HG03175 (cell line): Measurements from ENCODE around the gene GPC5.

ENCODE experiments used
- ATAC-seq: cut with Tn5 transposase; IDR thresholded peaks from one replicate; pipeline ENCODE4 v1.9.1; 2021; ENCODE audit warnings: mild to moderate bottlenecking, moderate library complexity; ENCODE audit not compliant: unreplicated experiment

GPC5 gene

GRCh38 chr13:91586609-91587008 is 188.2 kb downstream of the GPC5 start:
- ATAC-seq, result no peak

GRCh38 chr13:91588541-91588940 is 190.1 kb downstream of the GPC5 start:
- no peak for ATAC-seq

GRCh38 chr13:91592056-91593014 is 193.9 kb downstream of the GPC5 start:
- no peak for ATAC-seq

DNA sequence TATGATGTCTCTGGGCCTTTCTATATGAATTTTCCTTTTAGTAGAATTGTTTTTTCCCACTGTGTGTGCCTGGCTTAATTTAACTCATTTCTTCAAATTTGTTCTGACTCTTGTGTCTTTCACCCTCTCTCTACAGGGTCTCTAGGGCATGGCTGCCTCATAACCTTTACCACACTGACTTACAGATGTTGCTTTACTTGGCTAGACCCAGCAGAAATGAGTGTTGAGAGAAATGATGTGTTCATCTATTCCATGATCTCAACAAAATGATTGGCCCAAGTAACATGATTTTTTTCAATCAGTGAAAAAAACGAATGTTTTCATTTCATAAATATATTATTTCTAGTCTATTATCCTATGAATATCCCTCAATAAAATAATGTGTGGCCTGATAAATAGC is 195.0 kb downstream of the GPC5 start:
- ATAC-seq, result no peak

GRCh38 chr13:91594061-91594460 is 195.6 kb downstream of the GPC5 start:
- ATAC-seq, result no peak

DNA sequence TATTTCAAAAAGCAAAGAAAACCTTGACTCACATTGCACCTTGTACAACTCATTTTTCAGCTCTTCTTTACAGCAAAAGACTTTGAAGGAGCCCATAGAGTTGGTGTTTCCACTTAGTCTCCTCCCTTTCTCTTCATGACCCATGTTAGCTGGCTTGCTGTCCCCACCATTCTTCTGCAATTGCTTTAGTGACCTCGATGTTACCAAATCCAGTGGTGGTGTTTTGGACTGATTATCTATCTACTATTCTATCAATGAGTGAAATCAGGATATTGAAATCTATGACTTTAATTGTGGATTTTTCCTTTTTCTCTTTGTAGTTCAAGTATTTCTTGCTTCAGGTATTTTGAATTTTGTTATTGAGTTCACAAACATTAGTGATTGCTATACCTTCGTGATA is 197.3 kb downstream of the GPC5 start:
- no peak for ATAC-seq

- no peak for ATAC-seq
These were observed 198.4 kb downstream of the GPC5 start for GRCh38 chr13:91596842-91597241.

DNA sequence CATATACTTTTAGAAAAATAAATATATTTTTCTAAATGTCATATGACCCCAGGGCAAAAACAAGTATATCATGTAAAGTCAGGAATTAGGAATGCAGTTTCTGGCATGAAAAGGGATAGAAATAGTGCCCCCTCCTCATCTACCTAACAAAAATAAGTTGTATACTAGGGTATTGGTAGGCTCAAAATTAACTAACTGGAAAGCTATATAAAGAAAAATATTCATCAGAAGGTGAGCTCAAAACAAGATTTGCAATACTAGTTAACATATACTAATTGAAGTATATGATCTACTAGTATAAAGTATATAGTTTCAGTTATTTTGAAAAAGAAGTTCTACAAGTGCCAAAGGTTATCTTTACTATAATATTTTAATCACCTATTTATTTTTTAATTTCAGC is 200.2 kb downstream of the GPC5 start:
- no peak for ATAC-seq

- no peak for ATAC-seq
These were observed 202.9 kb downstream of the GPC5 start for GRCh38 chr13:91601273-91601672.

- no peak for ATAC-seq
These were observed 203.4 kb downstream of the GPC5 start for GRCh38 chr13:91601807-91602206.

DNA sequence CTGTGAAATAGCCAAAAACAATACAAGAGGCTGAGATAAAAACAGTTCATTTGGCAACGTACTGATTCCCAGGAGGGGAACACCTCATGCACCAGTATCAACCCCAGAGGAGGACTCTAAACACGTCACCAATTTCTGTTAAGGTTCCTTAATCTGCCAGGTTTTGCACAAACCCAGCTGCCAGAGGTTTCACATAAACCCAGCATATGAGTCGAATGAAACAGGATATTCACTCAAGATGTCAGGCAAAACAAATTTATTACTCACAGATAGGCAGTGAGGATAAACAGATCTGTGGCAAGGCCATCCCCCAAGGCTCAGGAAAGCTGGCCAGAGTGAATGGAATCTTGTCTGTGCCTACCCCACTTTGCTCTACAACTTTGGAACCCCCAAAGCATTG is 210.9 kb downstream of the GPC5 start:
- ATAC-seq, result no peak

DNA sequence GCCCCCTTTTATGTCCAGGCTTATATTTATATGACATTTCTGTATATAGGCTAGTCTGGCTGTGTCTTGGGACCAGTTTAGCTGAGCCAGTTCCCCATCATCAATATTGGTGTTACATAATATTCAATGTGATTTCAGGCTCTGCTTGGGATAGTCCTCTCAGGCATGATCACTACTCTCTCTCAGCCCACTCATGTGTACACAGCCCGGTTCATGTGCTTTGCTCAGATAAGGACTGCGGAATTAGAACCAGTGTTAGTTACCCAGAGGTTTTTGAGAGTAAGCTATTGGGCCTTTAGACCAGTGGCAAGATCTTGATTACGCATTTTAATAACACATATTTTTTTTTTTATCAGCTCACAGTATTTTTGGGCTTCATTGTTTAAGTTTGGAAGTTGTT is 219.9 kb downstream of the GPC5 start:
- ATAC-seq, result no peak

GRCh38 chr13:91620670-91621141 is 222.3 kb downstream of the GPC5 start:
- no peak for ATAC-seq

DNA sequence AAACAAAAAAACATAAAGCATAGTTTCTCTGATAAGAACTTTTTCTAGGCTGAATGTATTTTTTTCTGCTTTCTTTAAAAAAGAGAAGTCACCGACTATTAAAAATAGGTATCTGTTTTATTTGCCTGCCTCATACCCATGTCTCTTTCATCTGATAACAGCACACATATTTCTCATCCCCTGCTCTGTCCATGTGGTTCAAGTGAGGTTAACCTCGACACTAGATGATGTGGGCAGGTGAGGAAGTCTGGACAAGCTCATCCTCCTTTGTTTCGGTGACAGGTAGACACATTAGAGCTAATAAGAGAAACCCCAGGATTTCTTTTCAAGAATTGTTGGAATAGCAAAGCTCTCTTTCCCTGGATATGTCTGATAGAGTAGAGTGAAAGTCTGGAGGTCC is 222.7 kb downstream of the GPC5 start:
- ATAC-seq, result no peak

DNA sequence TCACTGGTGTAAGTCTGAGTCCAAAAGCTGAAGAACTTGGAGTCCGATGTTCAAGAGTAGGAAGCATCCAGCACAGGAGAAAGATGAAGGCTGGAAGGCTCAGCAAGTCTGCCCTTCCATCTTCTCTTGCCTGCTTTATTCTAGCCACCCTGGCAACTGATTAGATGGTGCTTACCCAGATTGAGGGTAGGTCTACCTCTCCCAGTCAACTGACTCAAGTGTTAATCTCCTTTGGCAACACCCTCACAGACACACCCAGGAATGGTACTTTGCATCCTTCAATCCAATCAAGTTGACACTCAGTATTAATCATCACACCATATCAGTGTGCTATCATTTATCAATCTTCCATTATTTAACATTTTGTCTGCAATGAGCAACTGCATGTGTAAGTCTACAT is 223.5 kb downstream of the GPC5 start:
- ATAC-seq, result no peak

DNA sequence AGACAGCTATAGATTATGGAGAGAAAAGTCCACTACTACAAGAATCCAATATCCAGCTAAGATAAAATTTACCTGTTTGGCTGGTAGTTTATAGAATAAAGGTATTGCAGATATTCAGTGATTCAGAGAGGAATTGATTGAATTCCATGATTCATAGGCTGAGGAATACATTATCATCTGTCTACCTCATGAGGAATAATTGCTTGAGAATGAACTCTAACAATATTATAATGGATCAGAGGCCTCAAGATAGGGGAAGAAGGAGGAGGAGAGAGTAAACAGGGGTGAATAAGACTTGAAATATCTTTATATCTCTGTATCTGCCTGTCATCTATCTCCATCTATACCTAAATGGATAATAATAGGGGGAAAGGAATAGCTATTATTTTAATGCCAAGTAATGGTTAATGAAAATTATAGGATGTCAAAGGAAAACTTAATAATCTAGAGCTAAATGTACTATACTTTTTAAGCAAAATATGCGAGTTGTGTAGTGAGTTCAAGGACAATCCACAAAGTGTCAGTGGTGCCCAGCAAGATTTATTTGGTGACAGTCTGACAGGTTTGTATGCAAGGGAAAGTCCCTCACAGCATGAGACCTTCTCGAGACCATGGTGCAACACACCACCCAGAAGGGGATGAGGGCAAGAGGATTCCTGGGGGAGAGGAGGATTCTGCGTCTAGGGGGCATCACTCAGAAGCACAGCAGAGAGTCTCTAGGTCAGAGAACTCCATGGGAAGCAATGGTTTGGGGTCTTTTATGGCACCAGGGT is 224.5 kb downstream of the GPC5 start:
- ATAC-seq, result no peak

DNA sequence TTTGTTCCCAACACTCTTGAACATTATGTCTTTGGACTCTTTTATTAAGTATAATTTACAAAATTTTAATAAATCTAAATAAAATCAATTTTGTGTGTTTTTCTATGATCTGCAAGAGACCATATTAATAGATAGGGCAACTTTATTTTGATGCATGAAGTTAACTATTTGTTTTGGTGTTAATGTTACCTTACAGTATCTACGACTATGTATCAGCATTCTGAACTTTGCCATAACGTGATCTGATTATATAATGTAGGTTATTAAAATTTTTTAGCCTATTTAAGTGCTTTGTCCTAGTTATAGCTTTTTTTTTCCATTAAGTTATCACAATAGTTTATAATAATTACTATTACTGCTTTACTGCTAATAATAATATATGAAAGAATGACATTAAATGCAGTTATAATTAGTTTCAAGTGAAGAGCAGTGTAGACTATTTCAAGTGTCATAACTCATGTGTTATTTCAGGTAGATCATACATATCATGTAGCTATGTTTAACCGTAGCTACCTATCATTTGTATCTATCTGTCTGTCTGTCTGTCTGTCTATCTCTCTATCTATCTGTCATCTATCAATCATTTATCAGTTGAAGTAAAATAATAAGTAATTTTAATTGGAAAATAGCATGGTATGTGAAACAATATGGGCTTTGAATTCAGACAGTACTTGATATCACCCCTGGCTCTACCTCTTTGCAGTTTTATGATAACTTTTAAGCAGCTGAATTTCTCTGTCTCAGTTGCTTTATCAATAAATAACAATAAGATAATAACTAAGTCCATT is 229.7 kb downstream of the GPC5 start:
- no peak for ATAC-seq

- ATAC-seq, result no peak
These were observed 232.5 kb downstream of the GPC5 start for GRCh38 chr13:91630946-91631345.

- ATAC-seq, result no peak
These were observed 233.7 kb downstream of the GPC5 start for GRCh38 chr13:91632086-91632485.

DNA sequence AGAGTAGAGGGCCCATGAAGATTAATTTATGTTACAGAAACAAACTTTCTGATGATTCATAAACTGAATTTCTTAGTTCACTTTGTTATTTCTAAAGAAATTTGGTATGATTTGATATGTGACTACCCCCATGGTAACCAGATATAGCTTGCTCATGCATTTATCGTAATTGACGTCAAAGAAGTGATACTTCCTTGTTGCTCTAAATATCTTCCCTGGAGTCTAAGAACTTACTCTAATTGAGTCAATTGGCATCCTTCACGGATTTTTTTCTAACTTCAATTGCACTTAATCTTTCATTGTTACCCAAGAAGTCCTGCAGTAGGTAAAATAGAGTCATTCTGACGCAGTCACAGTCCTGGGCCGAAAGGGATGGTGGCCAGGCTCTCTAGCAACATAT is 240.9 kb downstream of the GPC5 start:
- no peak for ATAC-seq

GRCh38 chr13:91643394-91643793 is 245.0 kb downstream of the GPC5 start:
- ATAC-seq, result no peak
